Coronary artery (tissue), 2 donors: ENCODE results near the gene RPS6KL1.

Experiments used
- DNase-seq: peaks from one replicate; pipeline ENCODE4 v3.0.0-alpha.2; 2017; ENCODE audit warnings: low spot score
- H3K27ac ChIP-seq, 2 donors: fragments of 200-600 bp; sonication (generic); one replicate each; pipeline ENCODE4 v1.5.1; 2016 to 2019
- H3K4me3 ChIP-seq: fragments of 200-600 bp; sonication (generic); 2 replicates; pipeline ENCODE4 v1.5.1; 2016; ENCODE audit warnings: mild to moderate bottlenecking, moderate library complexity
- CTCF ChIP-seq: fragments of 200-600 bp; sonication (generic); IDR thresholded peaks from one replicate; pipeline ENCODE4 v1.5.1; 2019; ENCODE audit warnings: antibody characterized with exemption

Gene RPS6KL1

DNA sequence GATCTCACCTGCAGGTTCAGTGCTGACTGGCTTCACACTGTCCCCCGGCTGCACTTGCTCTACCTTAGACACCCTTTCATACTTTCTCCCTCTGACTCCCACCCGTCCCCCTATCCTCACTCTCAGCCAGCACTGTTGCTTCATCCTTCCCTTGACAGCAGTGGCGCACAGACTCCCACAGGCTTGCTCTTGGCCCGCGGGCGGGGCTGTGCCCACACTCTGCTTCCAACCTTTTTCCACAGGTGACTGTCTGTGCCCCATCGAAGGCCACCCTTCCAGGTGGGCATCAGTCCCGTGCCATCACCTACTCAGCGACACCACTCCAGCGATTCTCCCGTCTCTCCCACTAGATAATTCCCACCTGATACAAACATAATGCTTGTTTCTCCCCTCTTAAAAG is 1.0 kb upstream of the RPS6KL1 start:
- no peak overlapping the region for H3K4me3 ChIP-seq
- H3K27ac ChIP-seq: no peak overlapping the region
- no peak for TF ChIP-seq CTCF
- DNase-seq: no peak

GRCh38 chr14:74921987-74922751 is 891 bp downstream of the RPS6KL1 start:
- Histone ChIP-seq H3K27ac (peak overlapping the region; percentile 66 to 82), H3K4me3 (peak overlapping the region; percentile 75)
- no peak for TF ChIP-seq CTCF
- peak; percentile 64 for DNase-seq

- H3K4me3 ChIP-seq: no peak overlapping the region
- no peak for DNase-seq
- no peak overlapping the region for H3K27ac ChIP-seq
- TF ChIP-seq CTCF: no peak
Observed at GRCh38 chr14:74921053-74921620, 1.9 kb downstream of the RPS6KL1 start.

GRCh38 chr14:74920281-74920680 is 2.8 kb downstream of the RPS6KL1 start:
- no peak overlapping the region for H3K4me3 ChIP-seq
- no peak for DNase-seq
- TF ChIP-seq CTCF: no peak
- H3K27ac ChIP-seq: no peak overlapping the region

GRCh38 chr14:74919421-74920165 is 3.5 kb downstream of the RPS6KL1 start:
- no peak for DNase-seq
- H3K27ac ChIP-seq: no peak overlapping the region
- no peak overlapping the region for H3K4me3 ChIP-seq
- TF ChIP-seq CTCF: no peak

DNA sequence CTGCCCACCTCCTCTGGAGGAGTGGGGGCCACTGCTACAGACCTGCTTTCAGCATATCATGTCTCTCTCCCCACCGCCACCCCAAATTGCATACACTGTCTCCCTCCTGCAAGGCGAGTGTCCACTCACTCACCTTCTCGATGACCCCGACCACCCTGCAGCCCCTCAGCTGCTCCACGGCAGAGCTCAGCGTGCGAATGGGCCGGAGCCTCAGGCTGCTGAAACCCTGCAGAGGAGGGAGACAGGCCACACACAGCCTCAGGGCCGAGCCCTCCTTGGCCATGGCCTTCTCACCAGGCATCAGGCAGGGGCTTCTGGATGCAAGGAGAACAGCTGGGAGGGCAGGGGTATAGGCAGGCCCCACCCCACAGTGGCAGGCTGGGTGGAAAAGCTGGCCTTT is 4.7 kb downstream of the RPS6KL1 start:
- no peak for TF ChIP-seq CTCF
- DNase-seq: no peak
- H3K4me3 ChIP-seq: no peak overlapping the region
- H3K27ac ChIP-seq: peak overlapping the region; percentile 44 to 58
